ENCODE results near the gene E2F2.

Gene E2F2

GRCh38 chr1:23517581-23517980 is 13.5 kb downstream of the E2F2 start:
- no peaks in the 10 kb centered on the region for H3K27me3 ChIP-seq (ENCODE audit: control insufficient read depth, insufficient read depth, low read length)
- no peaks in the 10 kb centered on the region for H3K36me3 ChIP-seq (ENCODE audit: control insufficient read depth, insufficient read depth, low read length)
- no peak overlapping the region for H3K4me2 ChIP-seq (ENCODE audit: low read length)
- no peaks in the 10 kb centered on the region for H3K79me2 ChIP-seq
- H3K9ac ChIP-seq, result no peak overlapping the region
- H3K9me3 ChIP-seq (ENCODE audit: control insufficient read depth, low read length), result no peaks in the 10 kb centered on the region
- no peak overlapping the region for H3K4me3 ChIP-seq (ENCODE audit: low read depth, low read length)
- H3K4me1 ChIP-seq, result no peaks in the 10 kb centered on the region
- no peak overlapping the region for H3K27ac ChIP-seq
- TF ChIP-seq CTCF (IDR thresholded peaks at IDR 0.05), result no peak
- H2AFZ ChIP-seq, result no peak overlapping the region

- TF ChIP-seq CTCF (IDR thresholded peaks at IDR 0.05), result no peak
Measured at GRCh38 chr1:23515905-23516304, 15.1 kb downstream of the E2F2 start.

GRCh38 chr1:23514111-23514679 is 16.8 kb downstream of the E2F2 start:
- no peak overlapping the region for H2AFZ ChIP-seq
- no peaks in the 10 kb centered on the region for H3K27me3 ChIP-seq (ENCODE audit: control insufficient read depth, insufficient read depth, low read length)
- H3K79me2 ChIP-seq, result no peaks in the 10 kb centered on the region
- H3K27ac ChIP-seq, result no peak overlapping the region
- H3K4me3 ChIP-seq (ENCODE audit: low read depth, low read length), result no peak overlapping the region
- H3K4me1 ChIP-seq, result no peaks in the 10 kb centered on the region
- no peaks in the 10 kb centered on the region for H3K36me3 ChIP-seq (ENCODE audit: control insufficient read depth, insufficient read depth, low read length)
- no peaks in the 10 kb centered on the region for H3K9me3 ChIP-seq (ENCODE audit: control insufficient read depth, low read length)
- TF ChIP-seq CTCF (IDR thresholded peaks at IDR 0.05), result no peak
- no peak overlapping the region for H3K9ac ChIP-seq
- H3K4me2 ChIP-seq (ENCODE audit: low read length), result no peak overlapping the region

More at GRCh38 chr1:23515905-23516304, 15.1 kb downstream of the E2F2 start:
- Histone ChIP-seq H3K9ac (no peak overlapping the region), H3K9me3 (ENCODE audit: control insufficient read depth, low read length) (no peaks in the 10 kb centered on the region), H3K79me2 (no peaks in the 10 kb centered on the region), H2AFZ (no peak overlapping the region), H3K27me3 (ENCODE audit: control insufficient read depth, insufficient read depth, low read length) (no peaks in the 10 kb centered on the region), H3K4me1 (no peaks in the 10 kb centered on the region), H3K4me2 (ENCODE audit: low read length) (no peak overlapping the region), H3K4me3 (ENCODE audit: low read depth, low read length) (no peak overlapping the region), H3K27ac (no peak overlapping the region), H3K36me3 (ENCODE audit: control insufficient read depth, insufficient read depth, low read length) (no peaks in the 10 kb centered on the region)

GRCh38 chr1:23509896-23510295 is 21.1 kb downstream of the E2F2 start:
- Histone ChIP-seq H3K27ac (no peak overlapping the region), H3K4me2 (ENCODE audit: low read length) (no peak overlapping the region), H3K79me2 (no peaks in the 10 kb centered on the region), H3K4me1 (no peaks in the 10 kb centered on the region), H3K9me3 (ENCODE audit: control insufficient read depth, low read length) (no peaks in the 10 kb centered on the region), H3K27me3 (ENCODE audit: control insufficient read depth, insufficient read depth, low read length) (no peaks in the 10 kb centered on the region), H3K36me3 (ENCODE audit: control insufficient read depth, insufficient read depth, low read length) (no peaks in the 10 kb centered on the region), H3K9ac (no peak overlapping the region), H3K4me3 (ENCODE audit: low read depth, low read length) (no peak overlapping the region), H2AFZ (no peak overlapping the region)
- no peak for TF ChIP-seq CTCF (IDR thresholded peaks at IDR 0.05)

GRCh38 chr1:23506376-23507107 is 24.5 kb downstream of the E2F2 start:
- Histone ChIP-seq H3K27me3 (ENCODE audit: control insufficient read depth, insufficient read depth, low read length) (no peaks in the 10 kb centered on the region), H2AFZ (no peak overlapping the region), H3K4me3 (ENCODE audit: low read depth, low read length) (no peak overlapping the region), H3K4me1 (no peaks in the 10 kb centered on the region), H3K9ac (no peak overlapping the region), H3K27ac (no peak overlapping the region), H3K36me3 (ENCODE audit: control insufficient read depth, insufficient read depth, low read length) (no peaks in the 10 kb centered on the region), H3K79me2 (no peaks in the 10 kb centered on the region), H3K9me3 (ENCODE audit: control insufficient read depth, low read length) (no peaks in the 10 kb centered on the region), H3K4me2 (ENCODE audit: low read length) (no peak overlapping the region)
- no peak for TF ChIP-seq CTCF (IDR thresholded peaks at IDR 0.05)
